Measurements from ENCODE around the gene FAIM.
"Not testable (repeated sequence)": the region's sequence is repeated elsewhere in the genome, so short reads cannot be mapped to it uniquely, and the experiment has no call there.

The FAIM gene

GRCh38 chr3:138604106-138604595, 4.4 kb upstream of the FAIM start:
- not testable (repeated sequence) for DNase-seq

- DNase-seq, result no peak
These were observed 1.3 kb downstream of the FAIM start for GRCh38 chr3:138609898-138610266.

- no peak for DNase-seq
These were observed 6.9 kb downstream of the FAIM start for GRCh38 chr3:138615462-138615861.

GRCh38 chr3:138620431-138620830, 11.9 kb downstream of the FAIM start:
- DNase-seq, result no peak

GRCh38 chr3:138624518-138624917, 15.9 kb downstream of the FAIM start:
- DNase-seq, result no peak

GRCh38 chr3:138625707-138626365, 17.3 kb downstream of the FAIM start:
- DNase-seq, result no peak

GRCh38 chr3:138629526-138629925, 21.0 kb downstream of the FAIM start:
- DNase-seq, result no peak

- DNase-seq, result no peak
These were observed 30.1 kb downstream of the FAIM start for GRCh38 chr3:138638641-138639040.

- DNase-seq, result no peak
These were observed 32.0 kb downstream of the FAIM start for GRCh38 chr3:138640537-138640936.

- no peak for DNase-seq
These were observed 33.8 kb downstream of the FAIM start for GRCh38 chr3:138642226-138642926.

- no peak for DNase-seq
These were observed 34.3 kb downstream of the FAIM start for GRCh38 chr3:138642927-138643253.

GRCh38 chr3:138646008-138646407, 37.4 kb downstream of the FAIM start:
- DNase-seq, result no peak

GRCh38 chr3:138646513-138646912, 37.9 kb downstream of the FAIM start:
- DNase-seq, result no peak

- DNase-seq, result no peak
These were observed 40.6 kb downstream of the FAIM start for GRCh38 chr3:138649134-138649533.

- DNase-seq, result no peak
These were observed 45.0 kb downstream of the FAIM start for GRCh38 chr3:138653567-138653966.

GRCh38 chr3:138657508-138657907, 48.9 kb downstream of the FAIM start:
- no peak for DNase-seq

- no peak for DNase-seq
These were observed 59.5 kb downstream of the FAIM start for GRCh38 chr3:138668107-138668506.

GRCh38 chr3:138670407-138670806, 61.8 kb downstream of the FAIM start:
- DNase-seq, result no peak

GRCh38 chr3:138673641-138674530, 65.3 kb downstream of the FAIM start:
- no peak for DNase-seq

GRCh38 chr3:138675393-138675792, 66.8 kb downstream of the FAIM start:
- DNase-seq, result no peak

- DNase-seq, result no peak
These were observed 69.5 kb downstream of the FAIM start for GRCh38 chr3:138678086-138678485.

- DNase-seq, result no peak
These were observed 70.4 kb downstream of the FAIM start for GRCh38 chr3:138678874-138679392.

GRCh38 chr3:138680974-138681373, 72.4 kb downstream of the FAIM start:
- DNase-seq, result not testable (repeated sequence)

Measured in CD4-positive, alpha-beta T cell treated with Interferon alpha-2 for 1 hour (primary cell).